HCT116 (cell line): ENCODE results near the gene SAMD10.

Experiments used
- EZH2 ChIP-seq: fragments of 200-600 bp; sonication (generic); IDR thresholded peaks from 2 replicates; pipeline ENCODE4 v1.6.1; 2017; ENCODE audit warnings: antibody characterized with exemption, mixed run types
- POLR2A ChIP-seq: IDR thresholded peaks from 2 replicates; pipeline ENCODE4 v1.7.0; 2011; ENCODE audit warnings: borderline replicate concordance; ENCODE audit not compliant: insufficient read depth, insufficient read length; ENCODE audit errors: extremely low read depth
- POLR2AphosphoS5 ChIP-seq: IDR thresholded peaks from 2 replicates; pipeline ENCODE4 v1.6.1; 2011; ENCODE audit warnings: mild to moderate bottlenecking, low read depth, low read length, moderate library complexity
- TF ChIP-seq, protein P1 (sequence below): IDR thresholded peaks from 2 replicates; pipeline ENCODE4 v1.6.1; 2012

DNA sequence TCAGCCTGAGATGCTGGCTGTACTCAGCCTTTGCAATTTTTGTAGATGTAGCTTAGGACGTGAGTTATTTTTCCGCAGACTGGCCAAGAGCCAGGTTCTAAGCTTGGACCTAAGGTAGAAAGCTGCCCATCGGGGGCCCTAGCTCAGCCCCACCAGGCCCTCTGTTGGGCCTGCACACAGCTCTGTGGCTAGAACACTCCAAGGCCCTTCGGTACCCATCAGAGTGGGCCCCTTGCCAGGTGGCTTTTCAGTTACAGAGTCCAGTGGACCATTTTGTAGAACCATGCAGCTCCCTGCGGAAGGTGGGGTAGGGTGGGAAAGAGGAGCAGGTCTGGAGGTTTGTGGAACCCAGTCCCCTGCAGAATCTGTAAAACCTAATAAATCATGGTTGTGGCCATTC is 45.8 kb downstream of the SAMD10 start:
- TF ChIP-seq POLR2AphosphoS5 (no peak), EZH2 (no peak), POLR2A (no peak)
- TF ChIP-seq, protein P1, sequence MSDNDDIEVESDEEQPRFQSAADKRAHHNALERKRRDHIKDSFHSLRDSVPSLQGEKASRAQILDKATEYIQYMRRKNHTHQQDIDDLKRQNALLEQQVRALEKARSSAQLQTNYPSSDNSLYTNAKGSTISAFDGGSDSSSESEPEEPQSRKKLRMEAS: no peak
